ENCODE measurements around the gene ADI1.

GRCh38 chr2:3467654-3468053 is 51.7 kb downstream of the ADI1 start:
- TF ChIP-seq CTCF (IDR thresholded peaks at IDR 0.05) (no peak), ZFX (IDR thresholded peaks at IDR 0.05; ENCODE audit: borderline replicate concordance) (no peak)

All from 22Rv1 (cell line).